Kidney capillary endothelial cell (primary cell): ENCODE results near the gene UAP1L1.
A peak's percentile ranks its signal among the peaks of the same experiment; 100 is the strongest.

Source experiments
- DNase-seq: peaks from one replicate; pipeline ENCODE4 v3.0.0-alpha.2; 2018; ENCODE audit warnings: low spot score

UAP1L1 gene

GRCh38 chr9:137042751-137043727, 34.3 kb upstream of the UAP1L1 start:
- DNase-seq = no peak

- no peak for DNase-seq
These were observed 33.3 kb upstream of the UAP1L1 start for GRCh38 chr9:137044037-137044436.

- no peak for DNase-seq
These were observed 32.7 kb upstream of the UAP1L1 start for GRCh38 chr9:137044502-137045177.

GRCh38 chr9:137045294-137046087, 31.8 kb upstream of the UAP1L1 start:
- DNase-seq = no peak

- peak; percentile 84 for DNase-seq
These were observed 31.1 kb upstream of the UAP1L1 start, which contains the start of gene NPDC1 for GRCh38 chr9:137046088-137046787. NPDC1 (minus strand) TSS chr9:137046177; CDS start chr9:137045989, 188 bp downstream.

GRCh38 chr9:137048655-137049543, 28.4 kb upstream of the UAP1L1 start:
- no peak for DNase-seq

- no peak for DNase-seq
These were observed 27.5 kb upstream of the UAP1L1 start for GRCh38 chr9:137049544-137050449.

- no peak for DNase-seq
These were observed 26.7 kb upstream of the UAP1L1 start for GRCh38 chr9:137050570-137050969.

- DNase-seq = no peak
These were observed 26.1 kb upstream of the UAP1L1 start for GRCh38 chr9:137051145-137051724.

GRCh38 chr9:137052293-137052692, 25.0 kb upstream of the UAP1L1 start:
- no peak for DNase-seq

- DNase-seq = no peak
These were observed 24.0 kb upstream of the UAP1L1 start for GRCh38 chr9:137052998-137053943.

GRCh38 chr9:137053944-137054931, 23.1 kb upstream of the UAP1L1 start, which contains the start of gene ENTPD2:
ENTPD2 (minus strand) TSS chr9:137054061; CDS start chr9:137053997, 64 bp downstream.
- no peak for DNase-seq

GRCh38 chr9:137054932-137055384, 22.4 kb upstream of the UAP1L1 start:
- DNase-seq = no peak

GRCh38 chr9:137055385-137056364, 21.6 kb upstream of the UAP1L1 start:
- DNase-seq = no peak

GRCh38 chr9:137056739-137057415, 20.4 kb upstream of the UAP1L1 start:
- no peak for DNase-seq
